Stomach (tissue), 4 donors: Measurements from ENCODE around the gene MICALL1.

Experiments used
- EP300 ChIP-seq: sonication (generic); formaldehyde crosslinking; IDR thresholded peaks from one replicate; pipeline ENCODE4 v1.6.1; 2017; ENCODE audit warnings: antibody characterized with exemption
- TF ChIP-seq, protein P1 (sequence below), 7 experiments: fragments of 450-650 bp in 4 of 7; fragments of 200-600 bp in 3 of 7; sonication (generic) in 3 of 7; IDR thresholded peaks; one replicate each; pipeline ENCODE4 v1.5.1; 2016 to 2019; ENCODE audit warnings: antibody characterized with exemption in 7 of 7, control low read depth in 2 of 7, mild to moderate bottlenecking in 1 of 7

DNA sequence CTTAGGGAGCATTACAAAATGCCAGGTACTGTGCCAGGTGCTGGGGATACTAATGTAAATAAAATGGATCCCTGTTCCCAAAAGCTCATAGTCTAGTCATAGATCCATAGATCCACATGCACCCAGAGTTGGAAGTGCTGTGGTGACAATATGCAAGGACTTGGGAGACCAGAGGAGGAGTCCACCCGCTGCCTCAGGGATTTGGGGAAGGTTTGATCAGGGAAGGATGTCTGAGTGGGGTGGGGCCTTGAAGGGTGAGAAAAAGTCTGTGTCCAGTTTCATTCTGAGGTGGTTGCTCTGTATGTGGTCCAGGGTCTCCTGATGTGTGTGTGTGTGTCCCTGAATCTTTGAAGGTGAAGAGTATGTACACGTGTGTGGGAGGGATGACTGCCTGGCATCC lies 69.1 kb downstream of the MICALL1 start:
- TF ChIP-seq, protein P1, sequence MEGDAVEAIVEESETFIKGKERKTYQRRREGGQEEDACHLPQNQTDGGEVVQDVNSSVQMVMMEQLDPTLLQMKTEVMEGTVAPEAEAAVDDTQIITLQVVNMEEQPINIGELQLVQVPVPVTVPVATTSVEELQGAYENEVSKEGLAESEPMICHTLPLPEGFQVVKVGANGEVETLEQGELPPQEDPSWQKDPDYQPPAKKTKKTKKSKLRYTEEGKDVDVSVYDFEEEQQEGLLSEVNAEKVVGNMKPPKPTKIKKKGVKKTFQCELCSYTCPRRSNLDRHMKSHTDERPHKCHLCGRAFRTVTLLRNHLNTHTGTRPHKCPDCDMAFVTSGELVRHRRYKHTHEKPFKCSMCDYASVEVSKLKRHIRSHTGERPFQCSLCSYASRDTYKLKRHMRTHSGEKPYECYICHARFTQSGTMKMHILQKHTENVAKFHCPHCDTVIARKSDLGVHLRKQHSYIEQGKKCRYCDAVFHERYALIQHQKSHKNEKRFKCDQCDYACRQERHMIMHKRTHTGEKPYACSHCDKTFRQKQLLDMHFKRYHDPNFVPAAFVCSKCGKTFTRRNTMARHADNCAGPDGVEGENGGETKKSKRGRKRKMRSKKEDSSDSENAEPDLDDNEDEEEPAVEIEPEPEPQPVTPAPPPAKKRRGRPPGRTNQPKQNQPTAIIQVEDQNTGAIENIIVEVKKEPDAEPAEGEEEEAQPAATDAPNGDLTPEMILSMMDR (IDR thresholded peaks at IDR 0.05): no peak
- TF ChIP-seq EP300: no peak
